BE2C (cell line): ENCODE measurements around the gene ADI1.

Experiments used
- DNase-seq: peaks from one replicate; pipeline ENCODE4 v3.0.0-alpha.2; 2020
- H3K27me3 ChIP-seq: fragments of 250-450 bp; sonication (Bioruptor Pico); 2 replicates; pipeline ENCODE4 v1.5.1; 2020; ENCODE audit warnings: mild to moderate bottlenecking
- H3K36me3 ChIP-seq: fragments of 250-450 bp; sonication (Bioruptor Pico); 2 replicates; pipeline ENCODE4 v1.5.1; 2020; ENCODE audit warnings: mild to moderate bottlenecking
- H3K4me1 ChIP-seq: fragments of 250-450 bp; sonication (Bioruptor Pico); 2 replicates; pipeline ENCODE4 v1.5.1; 2020
- H3K4me3 ChIP-seq: 2 replicates; pipeline ENCODE4 v1.5.1; 2011; ENCODE audit warnings: low read depth, low read length
- H3K9me3 ChIP-seq: fragments of 250-450 bp; sonication (Bioruptor Pico); 2 replicates; pipeline ENCODE4 v1.5.1; 2020
- TF ChIP-seq, protein P1 (sequence below): IDR thresholded peaks from 2 replicates; pipeline ENCODE4 v1.5.1; 2012; ENCODE audit warnings: mild to moderate bottlenecking, low read depth, low read length

The ADI1 gene

GRCh38 chr2:3464401-3465005 is 54.8 kb downstream of the ADI1 start:
- H3K4me1 ChIP-seq, result no peaks in the 10 kb centered on the region; the same call in 1 of the 2 replicates
- peak; percentile 5 for DNase-seq
- H3K36me3 ChIP-seq, result peaks cover 14% of the 10 kb centered on the region

GRCh38 chr2:3463944-3464343 is 55.4 kb downstream of the ADI1 start:
- Histone ChIP-seq H3K9me3 (no peaks in the 10 kb centered on the region), H3K4me1 (peaks cover 1% of the 10 kb centered on the region), H3K27me3 (no peaks in the 10 kb centered on the region), H3K36me3 (peaks cover 14% of the 10 kb centered on the region), H3K4me3 (no peak overlapping the region)
- DNase-seq, result peak; percentile 2
- TF ChIP-seq, protein P1, sequence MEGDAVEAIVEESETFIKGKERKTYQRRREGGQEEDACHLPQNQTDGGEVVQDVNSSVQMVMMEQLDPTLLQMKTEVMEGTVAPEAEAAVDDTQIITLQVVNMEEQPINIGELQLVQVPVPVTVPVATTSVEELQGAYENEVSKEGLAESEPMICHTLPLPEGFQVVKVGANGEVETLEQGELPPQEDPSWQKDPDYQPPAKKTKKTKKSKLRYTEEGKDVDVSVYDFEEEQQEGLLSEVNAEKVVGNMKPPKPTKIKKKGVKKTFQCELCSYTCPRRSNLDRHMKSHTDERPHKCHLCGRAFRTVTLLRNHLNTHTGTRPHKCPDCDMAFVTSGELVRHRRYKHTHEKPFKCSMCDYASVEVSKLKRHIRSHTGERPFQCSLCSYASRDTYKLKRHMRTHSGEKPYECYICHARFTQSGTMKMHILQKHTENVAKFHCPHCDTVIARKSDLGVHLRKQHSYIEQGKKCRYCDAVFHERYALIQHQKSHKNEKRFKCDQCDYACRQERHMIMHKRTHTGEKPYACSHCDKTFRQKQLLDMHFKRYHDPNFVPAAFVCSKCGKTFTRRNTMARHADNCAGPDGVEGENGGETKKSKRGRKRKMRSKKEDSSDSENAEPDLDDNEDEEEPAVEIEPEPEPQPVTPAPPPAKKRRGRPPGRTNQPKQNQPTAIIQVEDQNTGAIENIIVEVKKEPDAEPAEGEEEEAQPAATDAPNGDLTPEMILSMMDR, result no peak

More at GRCh38 chr2:3464401-3465005, 54.8 kb downstream of the ADI1 start:
- H3K4me3 ChIP-seq, result no peak overlapping the region
- H3K9me3 ChIP-seq, result no peaks in the 10 kb centered on the region
- no peaks in the 10 kb centered on the region for H3K27me3 ChIP-seq
- TF ChIP-seq, protein P1, result no peak

GRCh38 chr2:3463186-3463835 is 56.0 kb downstream of the ADI1 start:
- Histone ChIP-seq H3K9me3 (no peaks in the 10 kb centered on the region), H3K4me1 (peaks cover 8% of the 10 kb centered on the region), H3K4me3 (no peak overlapping the region), H3K36me3 (peaks cover 14% of the 10 kb centered on the region), H3K27me3 (no peaks in the 10 kb centered on the region)
- DNase-seq, result peak; percentile 7
- TF ChIP-seq, protein P1, result no peak

DNA sequence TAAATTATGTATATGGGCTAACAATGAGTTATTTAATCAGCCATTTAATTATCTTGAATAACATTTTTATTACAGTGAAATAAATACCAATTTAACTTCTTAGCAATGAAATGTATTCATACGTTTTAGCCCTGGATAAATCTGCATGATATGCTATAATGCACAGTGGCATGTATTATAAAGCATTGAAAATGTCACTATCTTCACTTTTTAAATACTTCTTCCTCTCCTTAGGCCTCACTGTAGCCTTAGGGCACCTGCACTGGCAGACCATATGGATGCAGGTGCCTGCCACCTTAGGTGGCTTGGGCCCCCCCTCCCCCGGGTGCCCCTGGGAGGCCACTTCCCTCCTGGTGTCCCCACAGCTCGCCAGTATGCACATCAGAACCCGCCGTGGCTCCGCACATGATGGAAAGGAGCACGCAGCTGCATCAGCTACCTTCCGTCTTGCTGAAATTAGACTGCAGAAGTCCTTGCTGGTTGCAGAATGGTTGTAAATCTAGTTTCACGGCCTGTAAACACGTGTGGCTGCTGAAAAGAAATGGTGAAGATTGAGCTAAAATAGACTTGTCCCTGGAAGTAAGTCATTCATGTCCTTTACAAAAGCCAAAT is 56.7 kb downstream of the ADI1 start:
- DNase-seq, result peak; percentile 5
- Histone ChIP-seq H3K4me3 (no peak overlapping the region), H3K27me3 (no peaks in the 10 kb centered on the region), H3K36me3 (peaks cover 12% of the 10 kb centered on the region), H3K4me1 (peaks cover 9% of the 10 kb centered on the region), H3K9me3 (no peaks in the 10 kb centered on the region)
- TF ChIP-seq, protein P1, result no peak

- TF ChIP-seq, protein P1, result peak; percentile 94
- H3K4me1 ChIP-seq, result peaks cover 9% of the 10 kb centered on the region
- DNase-seq, result peak; percentile 37
- H3K4me3 ChIP-seq, result no peak overlapping the region
- H3K9me3 ChIP-seq, result no peaks in the 10 kb centered on the region
- no peaks in the 10 kb centered on the region for H3K27me3 ChIP-seq
- H3K36me3 ChIP-seq, result peaks cover 11% of the 10 kb centered on the region
These were observed 57.4 kb downstream of the ADI1 start for GRCh38 chr2:3461801-3462492.
